Nephron progenitor cell (in vitro differentiated cells): Measurements from ENCODE around the gene RHEBL1.

Source experiments
- DNase-seq: peaks from one replicate; pipeline ENCODE4 v3.0.0; 2021
- H3K27ac Mint-ChIP-seq: 2 replicates; pipeline ENCODE4 v1.8.0; 2021; ENCODE audit warnings: mild to moderate bottlenecking, moderate library complexity, mixed read lengths
- H3K27me3 Mint-ChIP-seq: 2 replicates; pipeline ENCODE4 v1.8.0; 2021; ENCODE audit warnings: mild to moderate bottlenecking, low read depth, mixed read lengths; ENCODE audit not compliant: poor library complexity
- H3K36me3 Mint-ChIP-seq: 2 replicates; pipeline ENCODE4 v1.8.0; 2021; ENCODE audit warnings: low read depth, mixed read lengths
- H3K4me1 Mint-ChIP-seq: 2 replicates; pipeline ENCODE4 v1.8.0; 2021; ENCODE audit warnings: mixed read lengths
- H3K4me3 Mint-ChIP-seq: 2 replicates; pipeline ENCODE4 v1.8.0; 2021; ENCODE audit warnings: mild to moderate bottlenecking, moderate library complexity, mixed read lengths
- H3K9me3 Mint-ChIP-seq: 2 replicates; pipeline ENCODE4 v1.8.0; 2021; ENCODE audit warnings: mild to moderate bottlenecking, moderate library complexity, mixed read lengths
- CTCF ChIP-seq: fragments of 200-600 bp; sonication (generic); IDR thresholded peaks from 2 replicates; pipeline ENCODE4 v1.5.0; 2021; ENCODE audit warnings: antibody characterized with exemption

RHEBL1 gene

GRCh38 chr12:49086116-49086515 is 16.3 kb upstream of the RHEBL1 start:
- Mint-ChIP-seq H3K4me3 (no peak overlapping the region), H3K9me3 (no peaks in the 10 kb centered on the region), H3K27ac (no peak overlapping the region), H3K27me3 (peaks cover 83% of the 10 kb centered on the region), H3K4me1 (peaks cover 13% of the 10 kb centered on the region), H3K36me3 (no peaks in the 10 kb centered on the region)
- no peak for TF ChIP-seq CTCF
- no peak for DNase-seq

GRCh38 chr12:49084438-49084837 is 14.7 kb upstream of the RHEBL1 start:
- no peak overlapping the region for H3K27ac Mint-ChIP-seq
- no peaks in the 10 kb centered on the region for H3K9me3 Mint-ChIP-seq
- no peak overlapping the region for H3K4me3 Mint-ChIP-seq
- no peak for DNase-seq
- peaks cover 78% of the 10 kb centered on the region for H3K27me3 Mint-ChIP-seq
- H3K4me1 Mint-ChIP-seq: peaks cover 6% of the 10 kb centered on the region
- H3K36me3 Mint-ChIP-seq: no peaks in the 10 kb centered on the region
- no peak for TF ChIP-seq CTCF

GRCh38 chr12:49079793-49080192 is 10.0 kb upstream of the RHEBL1 start:
- no peak for DNase-seq
- no peaks in the 10 kb centered on the region for H3K9me3 Mint-ChIP-seq
- H3K27me3 Mint-ChIP-seq: peaks cover 48% of the 10 kb centered on the region
- H3K27ac Mint-ChIP-seq: no peak overlapping the region
- no peak for TF ChIP-seq CTCF
- H3K36me3 Mint-ChIP-seq: no peaks in the 10 kb centered on the region
- no peak overlapping the region for H3K4me3 Mint-ChIP-seq
- no peaks in the 10 kb centered on the region for H3K4me1 Mint-ChIP-seq

GRCh38 chr12:49070971-49071370 is 1.2 kb upstream of the RHEBL1 start:
- Mint-ChIP-seq H3K27ac (no peak overlapping the region), H3K4me3 (no peak overlapping the region), H3K9me3 (no peaks in the 10 kb centered on the region), H3K36me3 (no peaks in the 10 kb centered on the region), H3K27me3 (peaks cover 17% of the 10 kb centered on the region), H3K4me1 (peaks cover 18% of the 10 kb centered on the region)
- no peak for TF ChIP-seq CTCF
- DNase-seq: no peak

GRCh38 chr12:49068879-49069506 is 786 bp downstream of the RHEBL1 start:
- Mint-ChIP-seq H3K4me1 (peaks cover 21% of the 10 kb centered on the region), H3K27ac (no peak overlapping the region), H3K4me3 (peak overlapping the region; percentile 92), H3K36me3 (no peaks in the 10 kb centered on the region), H3K27me3 (peaks cover 17% of the 10 kb centered on the region), H3K9me3 (no peaks in the 10 kb centered on the region)
- DNase-seq: peak; percentile 26
- no peak for TF ChIP-seq CTCF

- Mint-ChIP-seq H3K36me3 (no peaks in the 10 kb centered on the region), H3K4me1 (peaks cover 29% of the 10 kb centered on the region), H3K27me3 (peaks cover 11% of the 10 kb centered on the region), H3K27ac (no peak overlapping the region), H3K4me3 (no peak overlapping the region), H3K9me3 (no peaks in the 10 kb centered on the region)
- DNase-seq: no peak
- TF ChIP-seq CTCF: no peak
These were observed 3.7 kb downstream of the RHEBL1 start for GRCh38 chr12:49066120-49066519.
